ENCODE data around the gene CARF. TPM values are rescaled to one million over a fixed set of nuclear protein-coding genes. Genes with fewer than 3 reads are reported as not detected.
"Not testable (repeated sequence)": the region's sequence is repeated elsewhere in the genome, so short reads cannot be mapped to it uniquely, and the experiment has no call there.

The CARF gene
- total and polyA plus RNA-seq, 2 donors from 2014 or later: 2.7 to 12.6 TPM

DNA sequence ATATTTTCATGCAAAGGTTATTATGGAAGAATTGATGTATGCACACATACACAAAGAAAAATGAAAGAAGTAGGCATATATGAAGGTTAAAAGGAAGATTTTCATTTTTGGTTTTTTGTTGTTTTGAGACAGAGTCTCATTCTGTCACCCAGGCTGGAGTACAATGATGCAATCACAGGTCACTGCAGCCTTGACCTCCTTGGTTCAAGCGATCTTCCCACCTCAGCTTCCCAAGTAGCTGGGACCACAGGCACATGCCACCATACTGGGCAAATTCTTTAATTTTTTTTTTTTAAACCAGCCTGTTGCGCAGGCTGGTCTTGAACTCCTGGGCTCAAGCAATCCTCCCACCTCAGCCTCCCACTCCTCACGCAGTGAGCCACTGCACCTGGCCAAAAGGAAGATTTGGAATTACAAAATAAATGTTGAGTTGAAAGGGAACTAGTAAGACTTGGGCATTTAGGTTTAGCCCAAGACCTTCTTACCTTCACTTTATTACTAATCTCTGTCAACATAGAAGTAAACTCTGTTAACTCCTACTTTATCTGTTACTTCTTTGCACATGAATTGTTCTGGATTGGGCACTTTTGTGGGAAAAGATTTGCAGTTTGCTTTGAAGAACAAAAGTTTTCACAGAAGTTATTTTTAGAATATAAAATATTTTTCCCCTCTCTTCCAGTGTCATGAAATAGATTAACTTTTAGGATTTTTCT, 70.9 kb downstream of the CARF start:
- H3K4me1 ChIP-seq (ENCODE audit: control insufficient read depth in 2 of 3, insufficient read depth in 2 of 3, low read depth in 1 of 3, low read length in 3 of 3): no peaks in the 10 kb centered on the region
- H3K36me3 ChIP-seq (ENCODE audit: control insufficient read depth in 2 of 3, insufficient read depth in 3 of 3, low read length in 3 of 3): peaks cover 0 to 8% (median 0%) of the 10 kb centered on the region in 3 donors
- H3K27me3 ChIP-seq (ENCODE audit: control insufficient read depth, insufficient read depth, low read length): no peaks in the 10 kb centered on the region
- H3K9me3 ChIP-seq (ENCODE audit: control insufficient read depth in 2 of 3, insufficient read depth in 1 of 3, low read length in 3 of 3): no peaks in the 10 kb centered on the region
- H3K27ac ChIP-seq (ENCODE audit: low read depth in 2 of 2, low read length in 2 of 2): no peak overlapping the region
- no peak for FAIRE-seq
- intact Hi-C loops (cut with DNase I): no loop called here
- no peak overlapping the region for H3K4me3 ChIP-seq (ENCODE audit: low read length in 3 of 3)
- TF ChIP-seq, protein P1, sequence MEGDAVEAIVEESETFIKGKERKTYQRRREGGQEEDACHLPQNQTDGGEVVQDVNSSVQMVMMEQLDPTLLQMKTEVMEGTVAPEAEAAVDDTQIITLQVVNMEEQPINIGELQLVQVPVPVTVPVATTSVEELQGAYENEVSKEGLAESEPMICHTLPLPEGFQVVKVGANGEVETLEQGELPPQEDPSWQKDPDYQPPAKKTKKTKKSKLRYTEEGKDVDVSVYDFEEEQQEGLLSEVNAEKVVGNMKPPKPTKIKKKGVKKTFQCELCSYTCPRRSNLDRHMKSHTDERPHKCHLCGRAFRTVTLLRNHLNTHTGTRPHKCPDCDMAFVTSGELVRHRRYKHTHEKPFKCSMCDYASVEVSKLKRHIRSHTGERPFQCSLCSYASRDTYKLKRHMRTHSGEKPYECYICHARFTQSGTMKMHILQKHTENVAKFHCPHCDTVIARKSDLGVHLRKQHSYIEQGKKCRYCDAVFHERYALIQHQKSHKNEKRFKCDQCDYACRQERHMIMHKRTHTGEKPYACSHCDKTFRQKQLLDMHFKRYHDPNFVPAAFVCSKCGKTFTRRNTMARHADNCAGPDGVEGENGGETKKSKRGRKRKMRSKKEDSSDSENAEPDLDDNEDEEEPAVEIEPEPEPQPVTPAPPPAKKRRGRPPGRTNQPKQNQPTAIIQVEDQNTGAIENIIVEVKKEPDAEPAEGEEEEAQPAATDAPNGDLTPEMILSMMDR (IDR thresholded peaks at IDR 0.05; ENCODE audit: borderline replicate concordance, extremely low read depth, insufficient read depth): no peak
- H3K9ac ChIP-seq (ENCODE audit: low read length in 3 of 3): no peak overlapping the region
- DNase-seq: no peak

DNA sequence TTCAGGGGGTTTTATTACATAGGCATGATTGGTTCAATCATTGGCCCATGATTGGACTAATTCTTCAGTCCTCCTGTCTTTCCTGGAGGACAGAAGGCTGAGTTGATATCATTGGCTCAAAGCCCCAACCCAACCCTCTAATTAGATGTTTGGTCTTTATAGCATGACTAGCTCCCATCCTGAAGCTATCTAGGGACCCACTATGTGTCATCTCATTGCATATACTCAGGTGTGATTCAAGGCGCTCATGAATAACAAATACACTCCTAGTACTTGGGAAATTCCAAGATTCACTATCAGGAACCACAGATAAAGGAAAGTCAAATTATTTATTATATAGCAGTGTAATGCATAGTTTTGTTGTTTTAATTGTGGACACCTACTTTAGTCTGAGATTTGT, 77.7 kb downstream of the CARF start:
- no peak for FAIRE-seq
- intact Hi-C loops (cut with DNase I): no loop called here

DNA sequence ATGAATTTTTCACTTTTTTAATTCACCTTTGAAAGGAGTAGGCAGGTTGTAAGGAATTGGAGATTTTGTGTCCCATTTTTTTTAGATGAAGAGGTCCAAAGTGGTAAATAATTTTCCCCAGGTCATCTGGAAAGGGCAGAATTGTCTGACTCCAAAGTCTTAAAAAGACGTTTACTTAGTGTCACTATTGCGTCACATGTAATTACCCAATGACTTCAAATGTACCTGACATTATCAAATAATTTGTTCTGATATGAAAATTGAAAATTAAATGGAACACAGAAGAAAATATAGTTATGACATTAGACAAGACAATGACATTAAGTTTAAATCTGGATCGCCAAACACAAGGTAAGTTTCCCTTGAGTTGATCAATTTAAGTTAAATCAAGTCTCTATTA, 78.4 kb downstream of the CARF start:
- Histone ChIP-seq H3K27ac (ENCODE audit: low read depth in 2 of 2, low read length in 2 of 2) (no peak overlapping the region), H3K27me3 (ENCODE audit: control insufficient read depth, insufficient read depth, low read length) (no peaks in the 10 kb centered on the region), H3K4me3 (ENCODE audit: low read length in 3 of 3) (no peak overlapping the region), H3K9ac (ENCODE audit: low read length in 3 of 3) (no peak overlapping the region), H3K9me3 (ENCODE audit: control insufficient read depth in 2 of 3, insufficient read depth in 1 of 3, low read length in 3 of 3) (no peaks in the 10 kb centered on the region), H3K36me3 (ENCODE audit: control insufficient read depth in 2 of 3, insufficient read depth in 3 of 3, low read length in 3 of 3) (no peaks in the 10 kb centered on the region), H3K4me1 (ENCODE audit: control insufficient read depth in 2 of 3, insufficient read depth in 2 of 3, low read depth in 1 of 3, low read length in 3 of 3) (no peaks in the 10 kb centered on the region)
- no peak for FAIRE-seq
- DNase-seq: no peak
- intact Hi-C loops (cut with DNase I): no loop called here
- TF ChIP-seq, protein P1 (IDR thresholded peaks at IDR 0.05; ENCODE audit: borderline replicate concordance, extremely low read depth, insufficient read depth): no peak

More for the DNA sequence above, 77.7 kb downstream of the CARF start:
- no peaks in the 10 kb centered on the region for H3K4me1 ChIP-seq (ENCODE audit: control insufficient read depth in 2 of 3, insufficient read depth in 2 of 3, low read depth in 1 of 3, low read length in 3 of 3)
- no peaks in the 10 kb centered on the region for H3K36me3 ChIP-seq (ENCODE audit: control insufficient read depth in 2 of 3, insufficient read depth in 3 of 3, low read length in 3 of 3)
- DNase-seq: no peak
- no peak overlapping the region for H3K4me3 ChIP-seq (ENCODE audit: low read length in 3 of 3)
- no peaks in the 10 kb centered on the region for H3K9me3 ChIP-seq (ENCODE audit: control insufficient read depth in 2 of 3, insufficient read depth in 1 of 3, low read length in 3 of 3)
- no peak overlapping the region for H3K27ac ChIP-seq (ENCODE audit: low read depth in 2 of 2, low read length in 2 of 2)
- no peaks in the 10 kb centered on the region for H3K27me3 ChIP-seq (ENCODE audit: control insufficient read depth, insufficient read depth, low read length)
- H3K9ac ChIP-seq (ENCODE audit: low read length in 3 of 3): no peak overlapping the region
- TF ChIP-seq, protein P1 (IDR thresholded peaks at IDR 0.05; ENCODE audit: borderline replicate concordance, extremely low read depth, insufficient read depth): no peak

DNA sequence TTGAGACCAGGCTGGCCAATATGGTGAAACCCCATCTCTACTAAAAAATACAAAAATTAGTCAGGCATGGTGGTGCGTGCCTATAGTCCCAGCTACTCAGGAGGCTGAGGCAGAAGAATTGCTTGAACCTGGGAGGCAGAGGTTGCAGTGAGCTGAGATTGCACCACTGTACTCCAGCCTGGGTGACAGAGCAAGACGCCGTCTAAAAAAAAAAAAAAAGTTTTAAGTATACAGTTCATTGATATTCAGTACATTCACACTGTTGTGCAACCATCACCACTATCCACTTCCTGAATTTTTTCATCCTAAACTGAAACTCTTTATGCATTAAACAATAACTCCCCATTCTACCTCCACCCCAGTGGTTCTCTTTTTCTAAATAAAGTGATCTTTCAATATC, 85.0 kb downstream of the CARF start:
- H3K4me1 ChIP-seq (ENCODE audit: control insufficient read depth in 2 of 3, insufficient read depth in 2 of 3, low read depth in 1 of 3, low read length in 3 of 3); H3K9ac ChIP-seq (ENCODE audit: low read length in 3 of 3); H3K4me3 ChIP-seq (ENCODE audit: low read length in 3 of 3); FAIRE-seq; intact Hi-C loops (cut with DNase I); H3K36me3 ChIP-seq (ENCODE audit: control insufficient read depth in 2 of 3, insufficient read depth in 3 of 3, low read length in 3 of 3); H3K27me3 ChIP-seq (ENCODE audit: control insufficient read depth, insufficient read depth, low read length); H3K27ac ChIP-seq (ENCODE audit: low read depth in 2 of 2, low read length in 2 of 2); H3K9me3 ChIP-seq (ENCODE audit: control insufficient read depth in 2 of 3, insufficient read depth in 1 of 3, low read length in 3 of 3); DNase-seq: not testable (repeated sequence)
